ENCODE results near the gene P2RX6. TPM values are rescaled to one million over a fixed set of nuclear protein-coding genes. Genes with fewer than 3 reads are reported as not detected.

P2RX6 gene
- total RNA-seq, 6 donors from 2014 or later, result 0.39 to 22.0 (median 0.65) TPM

DNA sequence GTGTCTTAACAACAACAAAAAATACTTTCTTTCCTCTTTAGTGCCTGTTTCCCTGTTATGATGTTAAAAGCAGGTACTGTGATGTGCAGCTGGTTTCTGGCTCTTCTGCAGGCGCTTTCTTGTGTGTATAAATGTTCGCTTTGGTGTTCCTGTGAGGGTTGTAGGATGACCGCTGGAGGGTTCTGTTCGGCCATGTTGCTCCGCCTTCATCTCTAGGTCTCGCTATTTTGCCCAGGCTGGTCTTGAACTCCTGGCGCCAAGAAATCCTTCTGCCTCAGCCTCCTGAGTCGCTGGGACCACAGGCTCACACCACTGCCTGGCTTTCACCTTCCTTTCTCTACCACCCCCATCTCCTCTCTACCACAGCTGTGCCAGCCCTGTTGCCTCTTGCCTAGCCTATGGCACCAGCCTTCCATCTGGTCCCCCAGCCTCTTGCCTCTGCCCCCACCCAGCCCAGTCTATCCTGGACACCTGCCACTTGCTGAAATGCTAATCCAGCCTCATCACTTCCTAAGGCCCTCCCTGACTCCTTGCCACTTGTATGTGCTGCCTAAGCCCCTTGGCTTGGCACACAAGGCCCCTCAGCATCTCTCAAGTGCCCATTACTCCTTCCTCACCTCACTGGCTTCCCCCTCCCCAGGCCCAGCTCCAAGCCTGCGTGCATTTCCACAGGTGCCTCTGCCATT is 36.3 kb downstream of the P2RX6 start:
- no peaks in the 10 kb centered on the region for H3K4me1 ChIP-seq
- no peak overlapping the region for H3K4me3 ChIP-seq
- H3K27ac ChIP-seq, result no peak overlapping the region
- H3K36me3 ChIP-seq, result no peaks in the 10 kb centered on the region
- no peaks in the 10 kb centered on the region for H3K27me3 ChIP-seq
- WGBS, 2 donors, result 81 to 86% methylated on average over 9 of the region's 9 CpGs
- ATAC-seq (ENCODE audit: low FRiP score in 2 of 2) (no peak), DNase-seq (no peak)
- no peak for TF ChIP-seq CTCF (IDR thresholded peaks at IDR 0.05)
- H3K9me3 ChIP-seq, result no peaks in the 10 kb centered on the region

DNA sequence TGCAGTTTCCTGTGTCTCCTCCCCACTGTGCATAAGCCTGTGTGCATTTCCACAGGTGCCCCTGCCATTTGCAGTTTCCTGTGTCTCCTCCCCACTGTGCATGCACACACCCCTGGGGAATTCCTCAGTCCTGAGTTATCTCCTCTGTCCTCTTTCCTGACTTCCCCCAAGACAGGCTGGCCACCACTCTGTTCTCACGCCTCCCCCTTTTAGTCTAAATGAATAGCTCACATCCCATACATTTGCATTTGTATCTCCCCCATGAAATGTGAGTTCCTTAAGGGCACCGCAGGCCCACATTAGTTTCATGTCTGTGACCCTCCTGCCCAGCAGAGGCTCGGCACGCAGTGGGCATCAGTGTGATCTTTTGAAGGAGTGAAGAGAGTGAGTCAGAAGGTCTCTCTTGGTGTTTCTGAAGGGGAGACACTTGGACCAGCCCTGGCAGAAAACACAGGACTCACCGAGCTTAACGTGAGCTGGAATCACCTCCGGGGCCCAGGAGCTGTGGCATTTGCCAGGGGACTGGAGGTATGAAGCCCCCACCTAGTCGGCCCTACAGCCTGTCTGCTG is 37.0 kb downstream of the P2RX6 start:
- H3K9me3 ChIP-seq, result no peaks in the 10 kb centered on the region
- no peaks in the 10 kb centered on the region for H3K4me1 ChIP-seq
- DNase-seq, result no peak
- no peak overlapping the region for H3K4me3 ChIP-seq
- no peak for ATAC-seq (ENCODE audit: low FRiP score in 2 of 2)
- no peaks in the 10 kb centered on the region for H3K27me3 ChIP-seq
- TF ChIP-seq CTCF (IDR thresholded peaks at IDR 0.05), result no peak
- no peak for TF ChIP-seq POLR2A (IDR thresholded peaks at IDR 0.05)
- TF ChIP-seq EP300 (IDR thresholded peaks at IDR 0.05), result no peak
- H3K27ac ChIP-seq, result no peak overlapping the region
- H3K36me3 ChIP-seq, result no peaks in the 10 kb centered on the region
- 67 to 73% methylated on average over 6 to 8 of the region's 8 CpGs for WGBS, 2 donors

DNA sequence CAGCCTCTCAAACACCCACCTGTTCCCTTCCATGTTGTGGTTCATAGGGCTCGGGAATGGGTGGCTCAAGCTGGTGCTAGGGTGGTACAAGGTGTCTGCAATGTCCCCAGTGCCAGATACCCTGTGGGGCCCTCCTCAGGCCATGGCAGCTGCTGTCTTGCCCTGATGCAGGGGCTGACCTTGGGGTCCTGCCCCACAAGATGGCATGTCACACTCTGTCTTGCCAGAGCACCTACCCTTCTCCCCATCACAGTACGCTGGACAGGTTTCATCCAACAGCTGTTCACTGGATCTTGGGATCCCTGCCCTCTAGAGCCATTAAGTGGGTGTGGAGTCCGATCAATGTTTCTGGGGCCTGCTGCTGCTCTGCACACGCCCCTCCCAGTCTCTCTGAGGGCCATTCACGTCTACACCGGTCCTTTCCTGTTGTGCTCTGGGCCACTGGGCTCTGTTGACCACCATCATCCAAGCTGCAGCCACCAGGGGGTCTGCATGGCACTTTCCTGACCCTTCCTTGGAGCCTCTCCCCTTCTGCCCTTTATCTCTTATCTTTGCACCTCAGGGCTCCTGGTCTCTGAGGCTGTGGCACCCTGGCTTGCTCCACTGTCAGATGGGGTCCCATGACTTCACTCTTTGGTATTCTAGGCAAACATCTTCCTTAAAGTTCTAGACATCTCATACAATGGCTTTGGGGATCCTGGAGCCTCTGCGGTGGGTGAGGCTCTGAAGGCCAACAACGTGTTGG is 37.9 kb downstream of the P2RX6 start:
- no peaks in the 10 kb centered on the region for H3K9me3 ChIP-seq
- WGBS, 2 donors, result 77 to 90% methylated on average over 6 to 8 of the region's 8 CpGs
- no peak overlapping the region for H3K4me3 ChIP-seq
- no peak for ATAC-seq (ENCODE audit: low FRiP score in 2 of 2)
- H3K27me3 ChIP-seq, result no peaks in the 10 kb centered on the region
- DNase-seq, result no peak
- TF ChIP-seq POLR2AphosphoS5 (IDR thresholded peaks at IDR 0.05) (no peak), POLR2A (IDR thresholded peaks at IDR 0.05) (no peak), EP300 (IDR thresholded peaks at IDR 0.05) (no peak), CTCF (IDR thresholded peaks at IDR 0.05) (no peak)
- no peak overlapping the region for H3K27ac ChIP-seq
- H3K36me3 ChIP-seq, result no peaks in the 10 kb centered on the region
- H3K4me1 ChIP-seq, result no peaks in the 10 kb centered on the region

DNA sequence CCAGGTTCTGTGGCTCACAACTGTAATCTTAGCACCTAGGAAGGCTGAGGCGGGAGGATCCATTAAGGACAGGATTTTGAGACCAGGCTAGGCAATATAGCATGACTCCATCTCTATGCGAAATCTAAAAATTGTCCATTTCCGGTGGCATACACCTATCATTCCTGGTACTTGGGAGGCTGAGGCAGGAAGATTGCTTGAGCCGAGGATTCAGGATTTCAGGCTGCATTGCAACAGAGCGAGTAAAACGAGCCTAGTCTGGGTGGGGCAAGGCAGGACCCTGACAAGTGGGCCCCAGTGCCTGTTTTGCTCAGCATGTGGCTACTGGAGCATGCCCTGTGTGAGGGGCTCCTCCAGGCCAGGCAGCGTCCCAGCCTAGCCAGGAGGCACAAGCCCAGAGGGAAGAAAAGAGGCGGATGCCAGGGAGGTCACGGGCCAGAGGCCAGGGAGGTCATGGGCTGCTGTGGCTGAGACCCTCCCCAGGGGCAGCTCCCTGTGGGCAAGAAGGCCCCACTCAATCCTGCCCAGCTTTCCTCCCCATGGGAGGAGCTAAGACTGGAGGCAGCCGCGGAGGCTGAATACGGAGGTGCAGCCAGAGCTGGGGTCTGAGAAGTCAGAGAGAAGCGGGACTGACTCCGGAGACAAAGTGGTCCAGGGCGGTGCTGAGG is 39.2 kb downstream of the P2RX6 start:
- no peaks in the 10 kb centered on the region for H3K9me3 ChIP-seq

More for the DNA sequence above, 39.2 kb downstream of the P2RX6 start:
- Histone ChIP-seq H3K4me3 (no peak overlapping the region), H3K36me3 (no peaks in the 10 kb centered on the region), H3K4me1 (no peaks in the 10 kb centered on the region), H3K27me3 (no peaks in the 10 kb centered on the region), H3K27ac (no peak overlapping the region)
- TF ChIP-seq POLR2A (IDR thresholded peaks at IDR 0.05) (no peak), EP300 (IDR thresholded peaks at IDR 0.05) (no peak)
- no peak for ATAC-seq (ENCODE audit: low FRiP score in 2 of 2)
- 84 to 91% methylated on average over 14 to 15 of the region's 15 CpGs for WGBS, 2 donors
- peak in 1 of 2 donors; percentile 42 for DNase-seq
